Mesenchymal stem cell (in vitro differentiated cells and primary cell): ENCODE measurements around the gene CRYBG1.

ENCODE experiments used
- DNase-seq: peaks from one replicate; pipeline ENCODE4 v3.0.0-alpha.2; 2013
- H2AFZ ChIP-seq: one replicate; pipeline ENCODE4 v1.6.1; 2013; ENCODE audit warnings: low read depth, mild to moderate bottlenecking, control low read depth, inconsistent platforms, low read length, moderate library complexity
- H2AK5ac ChIP-seq: 2 replicates; pipeline ENCODE4 v1.6.1; 2013; ENCODE audit warnings: low read length, moderate library complexity, mild to moderate bottlenecking, inconsistent platforms; ENCODE audit not compliant: severe bottlenecking
- H2BK120ac ChIP-seq: one replicate; pipeline ENCODE4 v1.6.1; 2013; ENCODE audit warnings: low read depth, mild to moderate bottlenecking, inconsistent platforms, low read length, moderate library complexity
- H2BK12ac ChIP-seq, 2 experiments: one replicate each; pipeline ENCODE4 v1.6.1; 2013; ENCODE audit warnings: inconsistent platforms in 2 of 2, low read length in 2 of 2, mild to moderate bottlenecking in 2 of 2, moderate library complexity in 2 of 2, control low read depth in 1 of 2
- H2BK15ac ChIP-seq: one replicate; pipeline ENCODE4 v1.6.1; 2013; ENCODE audit warnings: mild to moderate bottlenecking, low read depth, inconsistent platforms; ENCODE audit not compliant: poor library complexity, severe bottlenecking
- H2BK5ac ChIP-seq: 2 replicates; pipeline ENCODE4 v1.6.1; 2013; ENCODE audit warnings: low read depth, mild to moderate bottlenecking, low read length, control low read depth, inconsistent platforms; ENCODE audit not compliant: poor library complexity, severe bottlenecking
- H3K14ac ChIP-seq, 2 experiments: one replicate each; pipeline ENCODE4 v1.6.1; 2013; ENCODE audit warnings: inconsistent platforms in 2 of 2, low read length in 2 of 2, control low read depth in 1 of 2, mild to moderate bottlenecking in 1 of 2, moderate library complexity in 1 of 2
- H3K18ac ChIP-seq, 2 experiments: one replicate each; pipeline ENCODE4 v1.6.1; 2013; ENCODE audit warnings: inconsistent platforms in 2 of 2, low read length in 2 of 2, control low read depth in 1 of 2, low read depth in 1 of 2, mild to moderate bottlenecking in 1 of 2
- H3K23ac ChIP-seq, 2 experiments: one replicate each; pipeline ENCODE4 v1.6.1; 2013; ENCODE audit warnings: inconsistent platforms in 2 of 2, low read length in 2 of 2, mild to moderate bottlenecking in 2 of 2, moderate library complexity in 2 of 2, control low read depth in 1 of 2
- H3K27ac ChIP-seq: 2 replicates; pipeline ENCODE4 v1.5.1; 2013; ENCODE audit warnings: mild to moderate bottlenecking, moderate library complexity, low read length, control low read depth, inconsistent platforms; ENCODE audit not compliant: poor library complexity, severe bottlenecking
- H3K27me3 ChIP-seq, 2 experiments: 2 replicates each; pipeline versions ENCODE4 v1.6.1 to v1.7.0; 2013; ENCODE audit warnings: low read length in 2 of 2, mild to moderate bottlenecking in 2 of 2, moderate library complexity in 2 of 2, control low read depth in 1 of 2, inconsistent platforms in 1 of 2; ENCODE audit not compliant: control insufficient read depth in 1 of 2, insufficient read depth in 1 of 2
- H3K36me3 ChIP-seq, 2 experiments: 2 replicates each; pipeline versions ENCODE4 v1.6.1 to v1.7.0; 2013; ENCODE audit warnings: low read length in 2 of 2, control low read depth in 1 of 2, inconsistent platforms in 1 of 2, low read depth in 1 of 2, mild to moderate bottlenecking in 1 of 2; ENCODE audit not compliant: insufficient read depth in 2 of 2, control insufficient read depth in 1 of 2
- H3K4ac ChIP-seq, 2 experiments: one replicate each; pipeline ENCODE4 v1.6.1; 2013; ENCODE audit warnings: inconsistent platforms in 2 of 2, low read length in 2 of 2, mild to moderate bottlenecking in 2 of 2, moderate library complexity in 2 of 2, control low read depth in 1 of 2, low read depth in 1 of 2
- H3K4me1 ChIP-seq: 2 replicates; pipeline ENCODE4 v1.6.1; 2013; ENCODE audit warnings: low read depth, low read length, control low read depth; ENCODE audit not compliant: control insufficient read depth, insufficient read depth
- H3K4me2 ChIP-seq: 2 replicates; pipeline ENCODE4 v1.6.1; 2013; ENCODE audit warnings: low read length, mild to moderate bottlenecking, inconsistent platforms; ENCODE audit not compliant: poor library complexity, severe bottlenecking
- H3K4me3 ChIP-seq, 2 experiments: 2 replicates each; pipeline versions ENCODE4 v1.5.1 to v1.7.0; 2013; ENCODE audit warnings: low read length in 2 of 2, mild to moderate bottlenecking in 2 of 2, control low read depth in 1 of 2, low read depth in 1 of 2; ENCODE audit not compliant: insufficient read depth in 1 of 2
- H3K79me1 ChIP-seq: replicated peaks from 2 replicates; pipeline ENCODE4 v1.6.1; 2013; ENCODE audit warnings: mild to moderate bottlenecking, control low read depth, low read length, inconsistent platforms; ENCODE audit not compliant: poor library complexity, severe bottlenecking
- H3K9ac ChIP-seq: 2 replicates; pipeline ENCODE4 v1.7.0; 2013; ENCODE audit warnings: mild to moderate bottlenecking, low read length, moderate library complexity
- H3K9me3 ChIP-seq: 2 replicates; pipeline ENCODE4 v1.7.0; 2013; ENCODE audit warnings: mild to moderate bottlenecking, low read length; ENCODE audit not compliant: control insufficient read depth
- H4K8ac ChIP-seq: one replicate; pipeline ENCODE4 v1.6.1; 2013; ENCODE audit warnings: inconsistent platforms, mild to moderate bottlenecking, low read length, moderate library complexity
- H4K91ac ChIP-seq: one replicate; pipeline ENCODE4 v1.6.1; 2013; ENCODE audit warnings: mild to moderate bottlenecking, low read length, inconsistent platforms
- WGBS: methylation state at CpG from one replicate; pipeline ENCODE4 v1.1.7; 2013; ENCODE audit warnings: mixed read lengths; 5-methylcytosine and 5-hydroxymethylcytosine counted together

Gene CRYBG1

DNA sequence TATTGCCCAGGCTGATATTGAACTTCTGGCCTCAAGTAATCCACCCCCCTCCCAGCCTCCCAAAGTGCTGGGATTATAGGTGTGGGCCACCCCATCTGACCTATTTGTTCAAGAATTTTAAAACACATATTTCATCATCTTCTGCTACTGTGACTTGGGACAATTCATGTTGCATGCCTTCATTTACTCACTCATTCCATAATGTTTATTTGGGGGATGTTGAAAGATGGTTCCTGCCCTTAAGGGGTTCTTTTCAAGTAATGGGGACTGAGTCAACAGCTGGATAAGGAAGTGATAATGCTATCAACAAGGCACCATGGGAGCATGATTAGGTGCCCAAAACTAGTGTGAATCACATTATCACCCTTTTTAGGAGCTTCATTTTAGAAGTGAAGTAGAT, 62.0 kb downstream of the CRYBG1 start:
- Histone ChIP-seq H2BK120ac (no peak overlapping the region), H2BK5ac (no peak overlapping the region), H3K27ac (no peak overlapping the region), H3K18ac (no peak overlapping the region), H3K4me3 (no peak overlapping the region), H4K91ac (no peak overlapping the region), H2BK12ac (no peak overlapping the region), H2AK5ac (no peak overlapping the region), H3K4ac (no peak overlapping the region), H3K79me1 (no peaks in the 10 kb centered on the region), H3K36me3 (no peaks in the 10 kb centered on the region), H3K23ac (no peak overlapping the region), H2AFZ (no peak overlapping the region), H3K4me1 (no peaks in the 10 kb centered on the region), H3K9ac (no peak overlapping the region), H3K27me3 (peaks cover 12 to 15% of the 10 kb centered on the region in 2 experiments), H2BK15ac (no peak overlapping the region), H3K14ac (no peak overlapping the region), H3K9me3 (no peaks in the 10 kb centered on the region), H4K8ac (no peak overlapping the region), H3K4me2 (no peak overlapping the region)
- DNase-seq: no peak

DNA sequence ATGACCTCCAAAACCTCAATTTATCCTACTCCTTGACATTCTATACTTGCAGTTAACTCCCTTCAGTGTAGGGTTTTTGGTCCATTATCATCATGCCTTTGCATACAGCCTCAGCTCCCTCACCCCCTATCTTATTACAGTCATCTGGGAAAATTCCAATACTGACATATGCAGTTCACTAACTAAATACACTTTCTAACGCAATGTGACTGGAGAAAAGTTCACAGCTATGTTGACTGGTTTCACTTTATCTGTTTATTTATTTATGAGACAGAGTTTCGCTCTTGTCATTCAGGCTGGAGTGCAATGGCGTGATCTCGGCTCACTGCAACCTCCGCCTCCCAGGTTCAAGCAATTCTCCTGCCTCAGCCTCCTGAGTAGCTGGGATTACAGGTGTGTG, 64.9 kb downstream of the CRYBG1 start:
- H3K4me1 ChIP-seq: no peaks in the 10 kb centered on the region
- H2BK15ac ChIP-seq: no peak overlapping the region
- H3K4me2 ChIP-seq: no peak overlapping the region
- no peak overlapping the region for H3K4ac ChIP-seq
- no peak overlapping the region for H3K14ac ChIP-seq
- H3K79me1 ChIP-seq: no peaks in the 10 kb centered on the region
- H2BK5ac ChIP-seq: no peak overlapping the region
- no peak for DNase-seq
- 94% methylated on average over 5 of the region's 5 CpGs for WGBS
- H3K9me3 ChIP-seq: no peaks in the 10 kb centered on the region
- no peak overlapping the region for H2AK5ac ChIP-seq
- H3K27ac ChIP-seq: no peak overlapping the region
- H3K36me3 ChIP-seq: no peaks in the 10 kb centered on the region
- no peak overlapping the region for H3K9ac ChIP-seq
- H2AFZ ChIP-seq: no peak overlapping the region
- no peak overlapping the region for H3K4me3 ChIP-seq
- no peak overlapping the region for H3K18ac ChIP-seq
- H4K91ac ChIP-seq: no peak overlapping the region
- no peak overlapping the region for H3K23ac ChIP-seq
- no peak overlapping the region for H2BK12ac ChIP-seq
- peaks cover 3 to 14% of the 10 kb centered on the region in 2 experiments for H3K27me3 ChIP-seq
- H2BK120ac ChIP-seq: no peak overlapping the region
- no peak overlapping the region for H4K8ac ChIP-seq

DNA sequence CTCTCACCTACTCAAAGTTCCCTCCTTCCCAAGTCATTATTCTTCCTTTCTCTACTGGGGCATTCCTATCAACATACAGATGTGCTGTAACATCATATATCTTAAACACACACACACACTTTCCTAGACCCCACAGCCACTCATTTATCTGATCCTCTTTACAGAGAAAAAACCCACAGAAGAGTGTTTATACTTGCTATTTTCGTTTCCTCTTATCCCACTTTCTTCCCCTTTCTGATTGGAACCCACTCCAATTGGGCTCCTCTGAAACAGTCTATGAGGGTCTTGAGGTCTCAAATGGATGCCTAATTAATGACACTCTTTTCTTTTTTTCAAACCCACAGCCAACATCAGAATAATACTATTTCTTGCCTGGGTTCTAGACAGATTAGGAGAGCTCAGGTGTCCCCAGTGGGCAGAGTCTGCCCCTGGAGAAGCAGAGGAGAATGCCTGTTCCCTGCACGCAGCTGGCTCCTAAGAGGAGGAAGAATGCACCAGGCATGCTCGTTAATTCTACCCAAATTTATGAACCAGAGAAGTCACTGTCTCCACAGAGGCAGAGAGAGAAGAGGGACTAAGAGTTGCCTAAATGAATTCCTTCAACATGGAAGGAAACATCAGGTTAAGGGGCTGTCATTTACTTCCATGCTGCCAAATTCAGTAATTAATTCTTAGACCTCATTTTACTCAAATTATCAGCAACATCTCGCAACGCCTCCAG, 65.9 kb downstream of the CRYBG1 start:
- no peak overlapping the region for H3K4me3 ChIP-seq
- no peak overlapping the region for H3K4me2 ChIP-seq
- no peak overlapping the region for H2BK15ac ChIP-seq
- H3K14ac ChIP-seq: peak overlapping the region in 1 of 2 experiments; percentile 64
- H2AK5ac ChIP-seq: no peak overlapping the region
- no peaks in the 10 kb centered on the region for H3K4me1 ChIP-seq
- H3K18ac ChIP-seq: no peak overlapping the region
- peaks cover 3 to 14% of the 10 kb centered on the region in 2 experiments for H3K27me3 ChIP-seq
- DNase-seq: no peak
- H3K79me1 ChIP-seq: no peaks in the 10 kb centered on the region
- no peak overlapping the region for H2BK12ac ChIP-seq
- H3K4ac ChIP-seq: no peak overlapping the region
- no peak overlapping the region for H3K27ac ChIP-seq
- H2BK120ac ChIP-seq: no peak overlapping the region
- H4K8ac ChIP-seq: no peak overlapping the region
- H3K23ac ChIP-seq: no peak overlapping the region
- H3K9me3 ChIP-seq: no peaks in the 10 kb centered on the region
- no peak overlapping the region for H2BK5ac ChIP-seq
- H2AFZ ChIP-seq: no peak overlapping the region
- H3K36me3 ChIP-seq: no peaks in the 10 kb centered on the region
- no peak overlapping the region for H3K9ac ChIP-seq
- 77% methylated on average over 5 of the region's 5 CpGs for WGBS
- no peak overlapping the region for H4K91ac ChIP-seq

DNA sequence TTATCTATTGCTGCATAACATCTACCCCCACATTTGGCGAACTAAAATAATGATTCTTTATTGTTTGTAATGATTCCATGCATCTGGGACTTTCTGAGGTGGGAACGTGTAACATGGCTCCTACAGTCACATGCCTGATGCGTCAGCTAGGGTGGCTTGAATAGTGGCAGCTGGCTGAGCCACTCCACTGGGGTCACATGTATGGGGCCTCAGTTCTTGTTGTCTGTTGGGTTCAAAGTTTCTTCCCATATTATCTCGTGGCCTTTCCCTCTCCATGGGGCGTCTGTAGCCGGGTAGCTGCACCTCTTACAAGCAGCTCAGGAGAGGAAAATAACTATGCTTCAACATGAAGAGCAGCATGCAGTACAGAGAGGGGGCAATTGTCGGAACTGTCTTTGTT, 69.9 kb downstream of the CRYBG1 start:
- H3K4me3 ChIP-seq: no peak overlapping the region
- no peak overlapping the region for H2BK5ac ChIP-seq
- H3K27me3 ChIP-seq: peaks cover 3 to 11% of the 10 kb centered on the region in 2 experiments
- H3K4me2 ChIP-seq: no peak overlapping the region
- H3K9me3 ChIP-seq: no peaks in the 10 kb centered on the region
- no peaks in the 10 kb centered on the region for H3K4me1 ChIP-seq
- H2AFZ ChIP-seq: no peak overlapping the region
- H3K36me3 ChIP-seq: no peaks in the 10 kb centered on the region
- H2BK15ac ChIP-seq: no peak overlapping the region
- no peaks in the 10 kb centered on the region for H3K79me1 ChIP-seq
- H3K18ac ChIP-seq: no peak overlapping the region
- H3K23ac ChIP-seq: no peak overlapping the region
- H3K14ac ChIP-seq: no peak overlapping the region
- no peak overlapping the region for H4K91ac ChIP-seq
- no peak overlapping the region for H2AK5ac ChIP-seq
- no peak overlapping the region for H3K9ac ChIP-seq
- H2BK12ac ChIP-seq: no peak overlapping the region
- no peak overlapping the region for H3K27ac ChIP-seq
- H3K4ac ChIP-seq: no peak overlapping the region
- WGBS: 91% methylated on average over 7 of the region's 7 CpGs
- H4K8ac ChIP-seq: no peak overlapping the region
- no peak for DNase-seq
- H2BK120ac ChIP-seq: no peak overlapping the region
